Measurements from ENCODE around the gene RASGRP3.

Gene RASGRP3

DNA sequence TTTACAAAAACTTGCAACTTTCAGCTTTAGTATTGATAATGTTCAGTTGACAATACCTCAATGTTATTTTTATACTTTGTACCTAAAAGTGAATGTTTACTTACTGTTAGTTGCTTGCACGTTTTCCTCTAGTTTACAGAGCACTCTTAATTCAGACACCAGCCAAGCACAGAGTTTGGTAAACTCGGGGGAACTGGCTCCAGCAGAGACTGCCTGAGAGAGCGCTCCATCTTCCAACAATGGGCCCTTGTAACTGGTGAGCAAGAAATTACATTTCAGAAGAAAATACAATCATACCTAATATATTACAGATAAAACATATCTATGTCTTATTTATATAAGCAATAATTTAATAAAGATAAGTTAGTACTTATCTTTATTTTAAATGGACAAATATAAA, 118.9 kb downstream of the RASGRP3 start:
- Histone ChIP-seq H3K9me2 (replicated peaks; ENCODE audit: insufficient read depth, low read length) (no peaks in the 10 kb centered on the region), H3F3A (ENCODE audit: insufficient read depth, low read length) (0 out of 2 replicates have a peak, but pooled peaks cover 4% of the 10 kb centered on the region), H2AFZ (ENCODE audit: low read length) (no peak overlapping the region), H4K20me1 (ENCODE audit: insufficient read depth, low read length) (no peaks in the 10 kb centered on the region), H3K27me3 (replicated peaks; ENCODE audit: insufficient read depth, low read length) (no peaks in the 10 kb centered on the region), H3K4me3 (ENCODE audit: low read length) (no peak overlapping the region), H3K36me3 (replicated peaks; ENCODE audit: insufficient read depth, low read length) (peaks cover 5% of the 10 kb centered on the region; the same call in 1 of the 2 replicates), H3K9me3 (replicated peaks; ENCODE audit: insufficient read depth, low read length) (no peaks in the 10 kb centered on the region), H3K27ac (ENCODE audit: low read length) (no peak overlapping the region), H3K79me2 (ENCODE audit: low read length) (peaks cover 54% of the 10 kb centered on the region), H3K4me2 (ENCODE audit: low read depth, low read length) (no peak overlapping the region), H3K9ac (ENCODE audit: low read length) (no peak overlapping the region), H3K4me1 (ENCODE audit: low read length) (peaks cover 5% of the 10 kb centered on the region)
- no peak for DNase-seq
- no peak for TF ChIP-seq CTCF (IDR thresholded peaks at IDR 0.05; ENCODE audit: low read length)
- TF ChIP-seq EZH2phosphoT487 (IDR thresholded peaks at IDR 0.05; ENCODE audit: low read length): no peak
- TF ChIP-seq EZH2 (optimal IDR thresholded peaks at IDR 0.05; ENCODE audit: low read depth, low read length): no peak

DNA sequence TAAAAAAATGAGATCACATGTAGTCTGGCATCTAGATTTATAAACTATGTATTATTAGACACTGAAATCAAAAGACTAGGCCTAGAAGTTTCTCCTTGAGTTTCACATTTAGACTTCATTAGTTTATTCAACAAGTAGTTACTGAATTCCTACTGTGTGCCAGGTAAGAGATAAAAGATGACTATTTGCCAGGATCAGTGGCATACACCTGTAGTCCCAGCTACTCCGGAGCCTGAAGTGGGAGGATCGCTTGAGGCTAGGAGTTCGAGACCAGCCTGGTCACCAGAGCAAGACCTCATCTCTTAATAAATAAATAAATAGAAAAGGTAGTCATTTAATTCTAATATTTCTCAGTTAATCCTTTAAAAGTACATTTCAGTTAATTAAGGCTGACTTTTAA, 120.6 kb downstream of the RASGRP3 start:
- Histone ChIP-seq H3K4me3 (ENCODE audit: low read length) (no peak overlapping the region), H3K9me3 (replicated peaks; ENCODE audit: insufficient read depth, low read length) (no peaks in the 10 kb centered on the region), H4K20me1 (ENCODE audit: insufficient read depth, low read length) (no peaks in the 10 kb centered on the region), H3K79me2 (ENCODE audit: low read length) (peaks cover 54% of the 10 kb centered on the region), H3F3A (ENCODE audit: insufficient read depth, low read length) (0 out of 2 replicates have a peak, but pooled peaks cover 4% of the 10 kb centered on the region), H3K36me3 (replicated peaks; ENCODE audit: insufficient read depth, low read length) (peaks cover 5% of the 10 kb centered on the region; the same call in 1 of the 2 replicates), H3K9ac (ENCODE audit: low read length) (no peak overlapping the region), H3K27ac (ENCODE audit: low read length) (no peak overlapping the region), H3K4me1 (ENCODE audit: low read length) (peaks cover 5% of the 10 kb centered on the region), H3K4me2 (ENCODE audit: low read depth, low read length) (peak overlapping the region; percentile 89), H3K27me3 (replicated peaks; ENCODE audit: insufficient read depth, low read length) (no peaks in the 10 kb centered on the region), H3K9me2 (replicated peaks; ENCODE audit: insufficient read depth, low read length) (no peaks in the 10 kb centered on the region), H2AFZ (ENCODE audit: low read length) (no peak overlapping the region)
- DNase-seq: no peak
- TF ChIP-seq EZH2 (optimal IDR thresholded peaks at IDR 0.05; ENCODE audit: low read depth, low read length) (no peak), CTCF (IDR thresholded peaks at IDR 0.05; ENCODE audit: low read length) (no peak), EZH2phosphoT487 (IDR thresholded peaks at IDR 0.05; ENCODE audit: low read length) (no peak)

- Histone ChIP-seq H3K4me1 (ENCODE audit: low read length) (peaks cover 5% of the 10 kb centered on the region), H3K4me3 (ENCODE audit: low read length) (peak overlapping the region; percentile 98), H3F3A (ENCODE audit: insufficient read depth, low read length) (0 out of 2 replicates have a peak, but pooled peaks cover 4% of the 10 kb centered on the region), H3K27me3 (replicated peaks; ENCODE audit: insufficient read depth, low read length) (no peaks in the 10 kb centered on the region), H3K79me2 (ENCODE audit: low read length) (peaks cover 48% of the 10 kb centered on the region), H3K4me2 (ENCODE audit: low read depth, low read length) (peak overlapping the region; percentile 89), H3K9ac (ENCODE audit: low read length) (peak overlapping the region; percentile 94), H3K9me2 (replicated peaks; ENCODE audit: insufficient read depth, low read length) (no peaks in the 10 kb centered on the region), H3K9me3 (replicated peaks; ENCODE audit: insufficient read depth, low read length) (no peaks in the 10 kb centered on the region), H2AFZ (ENCODE audit: low read length) (peak overlapping the region; percentile 80), H3K27ac (ENCODE audit: low read length) (peak overlapping the region; percentile 61), H3K36me3 (replicated peaks; ENCODE audit: insufficient read depth, low read length) (peaks cover 1% of the 10 kb centered on the region; the same call in 1 of the 2 replicates), H4K20me1 (ENCODE audit: insufficient read depth, low read length) (no peaks in the 10 kb centered on the region)
- DNase-seq: peak; percentile 52
- no peak for TF ChIP-seq CTCF (IDR thresholded peaks at IDR 0.05; ENCODE audit: low read length)
Measured at GRCh38 chr2:33598561-33599174, 122.2 kb downstream of the RASGRP3 start.
